COLO829 (cell line): Measurements from ENCODE around the gene ASIC4.

Source experiments
- DNase-seq: peaks from one replicate; pipeline ENCODE4 v3.0.0; 2012; ENCODE audit warnings: low spot score

ASIC4 gene

GRCh38 chr2:219553463-219553963 lies 39.2 kb downstream of the ASIC4 start:
- DNase-seq: no peak

GRCh38 chr2:219554350-219554749 lies 40.1 kb downstream of the ASIC4 start:
- DNase-seq: no peak

- no peak for DNase-seq
Measured at GRCh38 chr2:219555956-219556355, 41.7 kb downstream of the ASIC4 start.

GRCh38 chr2:219556413-219556812 lies 42.1 kb downstream of the ASIC4 start:
- DNase-seq: no peak

- DNase-seq: no peak
Measured at GRCh38 chr2:219557320-219557719, 43.0 kb downstream of the ASIC4 start.

GRCh38 chr2:219557791-219558785 lies 43.8 kb downstream of the ASIC4 start:
- DNase-seq: no peak

GRCh38 chr2:219559156-219559915 lies 45.1 kb downstream of the ASIC4 start:
- DNase-seq: no peak

GRCh38 chr2:219560037-219560892 lies 46.0 kb downstream of the ASIC4 start:
- no peak for DNase-seq

GRCh38 chr2:219560893-219561178 lies 46.6 kb downstream of the ASIC4 start:
- DNase-seq: no peak

- no peak for DNase-seq
Measured at GRCh38 chr2:219561179-219562048, 47.1 kb downstream of the ASIC4 start.

- DNase-seq: no peak
Measured at GRCh38 chr2:219562049-219563020, 48.1 kb downstream of the ASIC4 start.

GRCh38 chr2:219563271-219563928 lies 49.1 kb downstream of the ASIC4 start:
- no peak for DNase-seq

GRCh38 chr2:219565130-219566080 lies 51.1 kb downstream of the ASIC4 start:
- no peak for DNase-seq

- DNase-seq: no peak
Measured at GRCh38 chr2:219566640-219567039, 52.4 kb downstream of the ASIC4 start.

GRCh38 chr2:219567131-219567530 lies 52.8 kb downstream of the ASIC4 start:
- DNase-seq: no peak

GRCh38 chr2:219567791-219568361 lies 53.6 kb downstream of the ASIC4 start:
- no peak for DNase-seq

GRCh38 chr2:219569041-219569440 lies 54.8 kb downstream of the ASIC4 start:
- DNase-seq: no peak

GRCh38 chr2:219569635-219570034 lies 55.4 kb downstream of the ASIC4 start:
- no peak for DNase-seq
